Peyer's patch (tissue), 4 donors: ENCODE data around the gene ACTL7B. TPM values are rescaled to one million over a fixed set of nuclear protein-coding genes. Genes with fewer than 3 reads are reported as not detected.

ENCODE experiments used
- DNase-seq, 3 donors: peaks; one replicate each; pipeline ENCODE4 v3.0.0-alpha.2; 2017 to 2019
- H3K27ac ChIP-seq, 4 donors: fragments of 200-600 bp; sonication (generic); one replicate each; pipeline ENCODE4 v1.5.1; 2016 to 2019
- H3K27me3 ChIP-seq, 2 donors: fragments of 200-600 bp; sonication (generic); one replicate each; pipeline ENCODE4 v1.5.1; 2019
- H3K36me3 ChIP-seq, 3 donors: fragments of 200-600 bp; sonication (generic); one replicate each; pipeline ENCODE4 v1.5.1; 2016 to 2019
- H3K4me1 ChIP-seq, 4 donors: fragments of 200-600 bp; sonication (generic); one replicate each; pipeline ENCODE4 v1.5.1; 2016 to 2019
- H3K4me3 ChIP-seq, 4 donors: fragments of 200-600 bp; sonication (generic); 1 replicate in 3 of 4; 2 replicates in 1 of 4; pipeline ENCODE4 v1.5.1; 2016 to 2019; ENCODE audit warnings: mild to moderate bottlenecking in 1 of 4
- H3K9me3 ChIP-seq, 4 donors: fragments of 200-600 bp; sonication (generic); one replicate each; pipeline ENCODE4 v1.5.1; 2016 to 2019; ENCODE audit warnings: mild to moderate bottlenecking in 1 of 4
- POLR2A ChIP-seq, 2 donors: fragments of 450-650 bp; IDR thresholded peaks; one replicate each; pipeline ENCODE4 v1.5.1; 2017; ENCODE audit warnings: antibody characterized with exemption in 2 of 2, mild to moderate bottlenecking in 2 of 2, moderate library complexity in 2 of 2
- total RNA-seq, 4 donors: library from RNA; depleted of rRNA; stranded (reverse); fragments of >200 nt; gene quantifications; one replicate each; pipeline ENCODE4 v1.1.0, GENCODE V29; 2016
- TF ChIP-seq, protein P1 (sequence below), 6 experiments: fragments of 450-650 bp in 4 of 6; fragments of 200-600 bp in 2 of 6; sonication (generic) in 1 of 6; IDR thresholded peaks; one replicate each; pipeline ENCODE4 v1.5.1; 2017 to 2019; ENCODE audit warnings: antibody characterized with exemption in 6 of 6, mild to moderate bottlenecking in 3 of 6, moderate library complexity in 1 of 6

The ACTL7B gene
- total RNA-seq, 4 donors from 2014 or later: not detected

- no peak for TF ChIP-seq POLR2A (IDR thresholded peaks at IDR 0.05)
- TF ChIP-seq, protein P1, sequence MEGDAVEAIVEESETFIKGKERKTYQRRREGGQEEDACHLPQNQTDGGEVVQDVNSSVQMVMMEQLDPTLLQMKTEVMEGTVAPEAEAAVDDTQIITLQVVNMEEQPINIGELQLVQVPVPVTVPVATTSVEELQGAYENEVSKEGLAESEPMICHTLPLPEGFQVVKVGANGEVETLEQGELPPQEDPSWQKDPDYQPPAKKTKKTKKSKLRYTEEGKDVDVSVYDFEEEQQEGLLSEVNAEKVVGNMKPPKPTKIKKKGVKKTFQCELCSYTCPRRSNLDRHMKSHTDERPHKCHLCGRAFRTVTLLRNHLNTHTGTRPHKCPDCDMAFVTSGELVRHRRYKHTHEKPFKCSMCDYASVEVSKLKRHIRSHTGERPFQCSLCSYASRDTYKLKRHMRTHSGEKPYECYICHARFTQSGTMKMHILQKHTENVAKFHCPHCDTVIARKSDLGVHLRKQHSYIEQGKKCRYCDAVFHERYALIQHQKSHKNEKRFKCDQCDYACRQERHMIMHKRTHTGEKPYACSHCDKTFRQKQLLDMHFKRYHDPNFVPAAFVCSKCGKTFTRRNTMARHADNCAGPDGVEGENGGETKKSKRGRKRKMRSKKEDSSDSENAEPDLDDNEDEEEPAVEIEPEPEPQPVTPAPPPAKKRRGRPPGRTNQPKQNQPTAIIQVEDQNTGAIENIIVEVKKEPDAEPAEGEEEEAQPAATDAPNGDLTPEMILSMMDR (IDR thresholded peaks at IDR 0.05): no peak
- no peaks in the 10 kb centered on the region for H3K27me3 ChIP-seq
- no peaks in the 10 kb centered on the region for H3K9me3 ChIP-seq
- no peak overlapping the region for H3K27ac ChIP-seq
- H3K36me3 ChIP-seq: peaks cover 0 to 71% (median 0%) of the 10 kb centered on the region in 3 donors
- no peak for DNase-seq
- no peak overlapping the region for H3K4me3 ChIP-seq
- no peaks in the 10 kb centered on the region for H3K4me1 ChIP-seq
These were observed 18.4 kb upstream of the ACTL7B start for GRCh38 chr9:108874058-108874788.

GRCh38 chr9:108869092-108869725 is 13.4 kb upstream of the ACTL7B start:
- TF ChIP-seq, protein P1 (IDR thresholded peaks at IDR 0.05): no peak
- Histone ChIP-seq H3K27me3 (no peaks in the 10 kb centered on the region), H3K9me3 (no peaks in the 10 kb centered on the region), H3K36me3 (peaks cover 0 to 38% (median 0%) of the 10 kb centered on the region in 3 donors), H3K4me3 (no peak overlapping the region), H3K4me1 (no peaks in the 10 kb centered on the region), H3K27ac (no peak overlapping the region)
- DNase-seq: no peak

GRCh38 chr9:108867829-108868228 is 12.0 kb upstream of the ACTL7B start:
- Histone ChIP-seq H3K4me1 (no peaks in the 10 kb centered on the region), H3K4me3 (no peak overlapping the region), H3K27ac (no peak overlapping the region), H3K36me3 (peaks cover 0 to 24% (median 0%) of the 10 kb centered on the region in 3 donors), H3K9me3 (no peaks in the 10 kb centered on the region), H3K27me3 (no peaks in the 10 kb centered on the region)
- no peak for DNase-seq
- no peak for TF ChIP-seq POLR2A (IDR thresholded peaks at IDR 0.05)
- TF ChIP-seq, protein P1 (IDR thresholded peaks at IDR 0.05): no peak

GRCh38 chr9:108867116-108867515 is 11.3 kb upstream of the ACTL7B start:
- peaks cover 0 to 20% (median 0%) of the 10 kb centered on the region in 3 donors for H3K36me3 ChIP-seq

GRCh38 chr9:108866001-108866420 is 10.2 kb upstream of the ACTL7B start:
- DNase-seq: no peak
- TF ChIP-seq, protein P1 (IDR thresholded peaks at IDR 0.05): no peak
- no peak for TF ChIP-seq POLR2A (IDR thresholded peaks at IDR 0.05)
- Histone ChIP-seq H3K27me3 (no peaks in the 10 kb centered on the region), H3K4me1 (no peaks in the 10 kb centered on the region), H3K4me3 (no peak overlapping the region), H3K9me3 (no peaks in the 10 kb centered on the region), H3K36me3 (peaks cover 0 to 11% (median 0%) of the 10 kb centered on the region in 3 donors), H3K27ac (no peak overlapping the region)

More at GRCh38 chr9:108867116-108867515, 11.3 kb upstream of the ACTL7B start:
- TF ChIP-seq, protein P1 (IDR thresholded peaks at IDR 0.05): no peak
- TF ChIP-seq POLR2A (IDR thresholded peaks at IDR 0.05): no peak
- Histone ChIP-seq H3K9me3 (no peaks in the 10 kb centered on the region), H3K4me3 (no peak overlapping the region), H3K27me3 (no peaks in the 10 kb centered on the region), H3K27ac (no peak overlapping the region), H3K4me1 (no peaks in the 10 kb centered on the region)
- DNase-seq: no peak
